ENCODE data around the gene RHOBTB3. TPM values are rescaled to one million over a fixed set of nuclear protein-coding genes. Genes with fewer than 3 reads are reported as not detected.
"Not testable (repeated sequence)": the region's sequence is repeated elsewhere in the genome, so short reads cannot be mapped to it uniquely, and the experiment has no call there.

Gene RHOBTB3
- total and polyA plus RNA-seq, 8 donors, result 13.7 to 730 (median 89.3) TPM

- Histone ChIP-seq H3K4me3 (no peak overlapping the region), H3K27ac (peak overlapping the region in 3 of 5 donors; percentile 35 to 80 (median 44)), H3K4me1 (peaks cover 43 to 75% (median 64%) of the 10 kb centered on the region in 4 donors), H3K36me3 (peaks cover 0 to 54% (median 37%) of the 10 kb centered on the region in 4 donors), H3K9me3 (no peaks in the 10 kb centered on the region), H3K27me3 (no peaks in the 10 kb centered on the region)
- WGBS, 5 donors, result 67 to 80% (median 70%) methylated on average over 5 to 6 of the region's 6 CpGs
- no peak for DNase-seq
- intact Hi-C loops (cut with DNase I; ENCODE audit: low total_unique reads), result no loop called here
- no peak for TF ChIP-seq CTCF (IDR thresholded peaks at IDR 0.05)
These were observed 80.9 kb downstream of the RHOBTB3 start for GRCh38 chr5:95812074-95812471.

DNA sequence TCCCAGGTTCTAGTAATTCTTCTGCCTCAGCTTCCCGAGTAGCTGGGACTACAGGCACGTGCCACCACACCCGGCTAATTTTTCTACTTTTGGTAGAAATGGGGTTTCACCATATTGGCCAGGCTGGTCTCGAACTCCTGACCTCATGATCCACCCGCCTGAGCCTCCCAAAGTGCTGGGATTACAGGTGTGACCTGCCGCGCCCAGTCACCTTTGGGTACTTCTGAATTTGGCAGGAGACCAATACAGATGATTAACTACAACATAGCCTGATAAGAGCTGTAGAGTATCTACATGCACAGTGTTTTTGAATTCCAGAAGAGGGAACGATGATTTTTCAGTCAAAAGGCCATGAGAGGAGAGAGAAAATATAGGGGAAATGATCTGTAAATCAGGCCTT is 81.9 kb downstream of the RHOBTB3 start:
- 59 to 75% (median 66%) methylated on average over 8 of the region's 8 CpGs for whole genome bisulfite sequencing, 5 donors
- H3K4me3 ChIP-seq; intact Hi-C loops (cut with DNase I; ENCODE audit: low total_unique reads); H3K9me3 ChIP-seq; H3K27me3 ChIP-seq: not testable (repeated sequence)
- Histone ChIP-seq H3K4me1 (peaks cover 52 to 75% (median 66%) of the 10 kb centered on the region in 4 donors), H3K36me3 (peaks cover 0 to 58% (median 39%) of the 10 kb centered on the region in 4 donors), H3K27ac (peak overlapping the region in 2 of 5 donors; percentile 44 to 80)
- DNase-seq, result peak in 1 of 2 donors; percentile 49

DNA sequence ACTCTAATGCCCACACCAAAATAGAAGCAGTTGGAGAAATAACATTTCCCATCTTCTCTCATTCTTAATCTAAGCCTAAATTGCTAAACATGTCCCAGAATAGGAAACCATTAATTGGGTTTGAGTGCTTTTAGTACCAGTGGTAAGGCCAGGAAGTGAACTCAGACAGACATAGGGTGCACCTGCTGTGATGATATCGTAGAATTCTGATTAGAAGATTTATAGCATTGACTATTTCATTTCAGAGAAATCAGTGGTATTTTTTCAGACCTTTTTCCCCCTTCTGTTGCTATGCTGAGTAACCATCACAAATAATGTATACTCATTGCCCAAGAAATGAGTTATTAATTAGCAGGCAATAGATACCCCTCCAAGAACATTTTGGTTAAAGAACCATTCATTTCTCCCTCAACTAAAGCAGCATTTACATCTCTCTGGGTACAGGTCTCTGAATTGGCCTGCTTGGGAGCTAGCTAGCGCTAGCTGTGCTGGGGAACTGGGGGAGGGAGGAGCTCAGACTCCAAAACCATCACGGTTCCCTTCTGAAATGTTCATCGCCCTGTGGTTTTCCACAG is 84.1 kb downstream of the RHOBTB3 start:
- TF ChIP-seq CTCF (IDR thresholded peaks at IDR 0.05) (no peak), POLR2AphosphoS5 (IDR thresholded peaks at IDR 0.05) (no peak), POLR2A (IDR thresholded peaks at IDR 0.05) (no peak), EP300 (IDR thresholded peaks at IDR 0.05) (no peak)
- H3K27me3 ChIP-seq, result no peaks in the 10 kb centered on the region
- 86 to 91% (median 88%) methylated on average over 4 of the region's 4 CpGs for WGBS, 5 donors
- peaks cover 0 to 58% (median 39%) of the 10 kb centered on the region in 4 donors for H3K36me3 ChIP-seq
- no peak overlapping the region for H3K4me3 ChIP-seq
- intact Hi-C loops (cut with DNase I; ENCODE audit: low total_unique reads), result no loop called here
- H3K9me3 ChIP-seq, result no peaks in the 10 kb centered on the region
- H3K27ac ChIP-seq, result no peak overlapping the region
- no peak for DNase-seq
- peaks cover 53 to 75% (median 64%) of the 10 kb centered on the region in 4 donors for H3K4me1 ChIP-seq

DNA sequence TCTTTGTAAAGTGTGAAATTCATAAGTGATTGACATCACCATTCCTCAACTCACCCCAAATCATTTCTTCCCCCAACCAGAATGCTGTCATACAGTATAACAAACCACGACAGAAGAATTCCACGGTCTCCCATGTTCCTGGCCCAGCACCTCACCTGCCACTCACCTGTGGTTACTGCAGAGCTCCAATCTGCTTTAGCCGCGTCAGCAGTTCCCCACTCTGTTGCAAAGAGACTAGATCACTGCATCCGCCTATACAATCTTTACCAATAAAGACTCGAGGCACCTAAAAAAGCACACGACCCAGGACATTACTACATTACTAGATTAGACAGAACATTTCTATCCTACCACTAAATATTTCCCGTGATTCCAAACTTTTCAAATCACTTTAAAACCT is 85.2 kb downstream of the RHOBTB3 start:
- WGBS, 5 donors, result 84 to 92% (median 89%) methylated on average over 8 of the region's 8 CpGs
- intact Hi-C loops (cut with DNase I; ENCODE audit: low total_unique reads), result no loop called here
- DNase-seq, result no peak
- Histone ChIP-seq H3K4me1 (peaks cover 54 to 75% (median 66%) of the 10 kb centered on the region in 4 donors), H3K9me3 (no peaks in the 10 kb centered on the region), H3K27me3 (no peaks in the 10 kb centered on the region), H3K36me3 (peaks cover 0 to 58% (median 39%) of the 10 kb centered on the region in 4 donors), H3K4me3 (peak overlapping the region in 1 of 4 donors; percentile 77), H3K27ac (peak overlapping the region in 3 of 5 donors; percentile 66 to 96 (median 73))
- no peak for TF ChIP-seq POLR2A (IDR thresholded peaks at IDR 0.05)
- TF ChIP-seq CTCF (IDR thresholded peaks at IDR 0.05), result no peak
- no peak for TF ChIP-seq POLR2AphosphoS5 (IDR thresholded peaks at IDR 0.05)
- no peak for TF ChIP-seq EP300 (IDR thresholded peaks at IDR 0.05)

DNA sequence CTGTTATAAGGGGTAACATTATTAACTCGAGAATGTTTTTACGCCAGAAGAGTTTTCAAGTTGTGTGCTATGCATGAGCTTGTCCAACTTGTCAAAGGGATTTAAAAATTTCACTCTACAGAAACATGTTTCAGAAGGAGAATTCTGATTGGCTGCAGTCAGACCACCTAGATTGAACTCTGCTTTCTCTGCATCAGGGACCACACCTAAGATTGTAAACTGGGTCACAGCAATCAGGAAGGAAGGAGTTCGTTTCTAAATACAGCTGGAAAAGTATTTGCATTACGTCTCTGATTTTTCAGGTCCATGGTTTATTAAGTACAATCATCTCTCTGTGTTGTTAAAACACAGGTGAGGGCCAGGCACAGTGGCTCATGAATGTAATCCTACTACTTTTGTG is 85.6 kb downstream of the RHOBTB3 start:
- Histone ChIP-seq H3K36me3 (peaks cover 0 to 57% (median 39%) of the 10 kb centered on the region in 4 donors), H3K27me3 (no peaks in the 10 kb centered on the region), H3K9me3 (no peaks in the 10 kb centered on the region), H3K27ac (peak overlapping the region; percentile 44 to 96 (median 66)), H3K4me3 (peak overlapping the region in 1 of 4 donors; percentile 77), H3K4me1 (peaks cover 54 to 75% (median 65%) of the 10 kb centered on the region in 4 donors)
- TF ChIP-seq EP300 (IDR thresholded peaks at IDR 0.05) (no peak), POLR2AphosphoS5 (IDR thresholded peaks at IDR 0.05) (no peak), POLR2A (IDR thresholded peaks at IDR 0.05) (no peak), CTCF (IDR thresholded peaks at IDR 0.05) (no peak)
- DNase-seq, result peak in 1 of 2 donors; percentile 68
- 40 to 57% (median 50%) methylated on average over 4 of the region's 4 CpGs for WGBS, 5 donors
- intact Hi-C loops (cut with DNase I; ENCODE audit: low total_unique reads), result no loop called here

All from stomach (tissue), 9 donors.